ENCODE measurements around the gene XPR1. TPM values are rescaled to one million over a fixed set of nuclear protein-coding genes. Genes with fewer than 3 reads are reported as not detected.

Gene XPR1
- total and polyA plus RNA-seq, 2 of the 8 experiments (the other 6 are each of a cell fraction or from before 2014, with no cell fraction given): 28.6 to 43.9 TPM

DNA sequence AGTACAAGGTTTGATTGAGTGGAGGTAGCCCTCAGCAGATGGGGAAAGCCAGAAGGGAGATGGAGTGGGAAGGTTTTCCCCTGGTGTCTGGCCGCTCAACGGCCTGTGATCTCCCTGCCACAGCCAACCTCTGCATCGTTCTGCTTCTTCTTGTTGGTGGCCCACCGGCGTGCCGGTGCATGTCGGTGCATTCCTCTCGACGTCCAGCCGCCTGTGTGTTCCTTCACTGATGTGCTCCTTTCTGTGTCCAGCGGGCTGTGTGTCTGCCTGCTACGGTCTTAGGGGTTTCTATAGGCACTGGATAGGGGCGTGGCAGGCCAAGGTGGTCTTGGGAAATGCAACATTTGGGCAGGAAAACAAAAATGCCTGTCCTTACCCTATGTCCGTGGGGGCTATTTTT is 101.0 kb downstream of the XPR1 start (continued):
- TF ChIP-seq, protein P1, sequence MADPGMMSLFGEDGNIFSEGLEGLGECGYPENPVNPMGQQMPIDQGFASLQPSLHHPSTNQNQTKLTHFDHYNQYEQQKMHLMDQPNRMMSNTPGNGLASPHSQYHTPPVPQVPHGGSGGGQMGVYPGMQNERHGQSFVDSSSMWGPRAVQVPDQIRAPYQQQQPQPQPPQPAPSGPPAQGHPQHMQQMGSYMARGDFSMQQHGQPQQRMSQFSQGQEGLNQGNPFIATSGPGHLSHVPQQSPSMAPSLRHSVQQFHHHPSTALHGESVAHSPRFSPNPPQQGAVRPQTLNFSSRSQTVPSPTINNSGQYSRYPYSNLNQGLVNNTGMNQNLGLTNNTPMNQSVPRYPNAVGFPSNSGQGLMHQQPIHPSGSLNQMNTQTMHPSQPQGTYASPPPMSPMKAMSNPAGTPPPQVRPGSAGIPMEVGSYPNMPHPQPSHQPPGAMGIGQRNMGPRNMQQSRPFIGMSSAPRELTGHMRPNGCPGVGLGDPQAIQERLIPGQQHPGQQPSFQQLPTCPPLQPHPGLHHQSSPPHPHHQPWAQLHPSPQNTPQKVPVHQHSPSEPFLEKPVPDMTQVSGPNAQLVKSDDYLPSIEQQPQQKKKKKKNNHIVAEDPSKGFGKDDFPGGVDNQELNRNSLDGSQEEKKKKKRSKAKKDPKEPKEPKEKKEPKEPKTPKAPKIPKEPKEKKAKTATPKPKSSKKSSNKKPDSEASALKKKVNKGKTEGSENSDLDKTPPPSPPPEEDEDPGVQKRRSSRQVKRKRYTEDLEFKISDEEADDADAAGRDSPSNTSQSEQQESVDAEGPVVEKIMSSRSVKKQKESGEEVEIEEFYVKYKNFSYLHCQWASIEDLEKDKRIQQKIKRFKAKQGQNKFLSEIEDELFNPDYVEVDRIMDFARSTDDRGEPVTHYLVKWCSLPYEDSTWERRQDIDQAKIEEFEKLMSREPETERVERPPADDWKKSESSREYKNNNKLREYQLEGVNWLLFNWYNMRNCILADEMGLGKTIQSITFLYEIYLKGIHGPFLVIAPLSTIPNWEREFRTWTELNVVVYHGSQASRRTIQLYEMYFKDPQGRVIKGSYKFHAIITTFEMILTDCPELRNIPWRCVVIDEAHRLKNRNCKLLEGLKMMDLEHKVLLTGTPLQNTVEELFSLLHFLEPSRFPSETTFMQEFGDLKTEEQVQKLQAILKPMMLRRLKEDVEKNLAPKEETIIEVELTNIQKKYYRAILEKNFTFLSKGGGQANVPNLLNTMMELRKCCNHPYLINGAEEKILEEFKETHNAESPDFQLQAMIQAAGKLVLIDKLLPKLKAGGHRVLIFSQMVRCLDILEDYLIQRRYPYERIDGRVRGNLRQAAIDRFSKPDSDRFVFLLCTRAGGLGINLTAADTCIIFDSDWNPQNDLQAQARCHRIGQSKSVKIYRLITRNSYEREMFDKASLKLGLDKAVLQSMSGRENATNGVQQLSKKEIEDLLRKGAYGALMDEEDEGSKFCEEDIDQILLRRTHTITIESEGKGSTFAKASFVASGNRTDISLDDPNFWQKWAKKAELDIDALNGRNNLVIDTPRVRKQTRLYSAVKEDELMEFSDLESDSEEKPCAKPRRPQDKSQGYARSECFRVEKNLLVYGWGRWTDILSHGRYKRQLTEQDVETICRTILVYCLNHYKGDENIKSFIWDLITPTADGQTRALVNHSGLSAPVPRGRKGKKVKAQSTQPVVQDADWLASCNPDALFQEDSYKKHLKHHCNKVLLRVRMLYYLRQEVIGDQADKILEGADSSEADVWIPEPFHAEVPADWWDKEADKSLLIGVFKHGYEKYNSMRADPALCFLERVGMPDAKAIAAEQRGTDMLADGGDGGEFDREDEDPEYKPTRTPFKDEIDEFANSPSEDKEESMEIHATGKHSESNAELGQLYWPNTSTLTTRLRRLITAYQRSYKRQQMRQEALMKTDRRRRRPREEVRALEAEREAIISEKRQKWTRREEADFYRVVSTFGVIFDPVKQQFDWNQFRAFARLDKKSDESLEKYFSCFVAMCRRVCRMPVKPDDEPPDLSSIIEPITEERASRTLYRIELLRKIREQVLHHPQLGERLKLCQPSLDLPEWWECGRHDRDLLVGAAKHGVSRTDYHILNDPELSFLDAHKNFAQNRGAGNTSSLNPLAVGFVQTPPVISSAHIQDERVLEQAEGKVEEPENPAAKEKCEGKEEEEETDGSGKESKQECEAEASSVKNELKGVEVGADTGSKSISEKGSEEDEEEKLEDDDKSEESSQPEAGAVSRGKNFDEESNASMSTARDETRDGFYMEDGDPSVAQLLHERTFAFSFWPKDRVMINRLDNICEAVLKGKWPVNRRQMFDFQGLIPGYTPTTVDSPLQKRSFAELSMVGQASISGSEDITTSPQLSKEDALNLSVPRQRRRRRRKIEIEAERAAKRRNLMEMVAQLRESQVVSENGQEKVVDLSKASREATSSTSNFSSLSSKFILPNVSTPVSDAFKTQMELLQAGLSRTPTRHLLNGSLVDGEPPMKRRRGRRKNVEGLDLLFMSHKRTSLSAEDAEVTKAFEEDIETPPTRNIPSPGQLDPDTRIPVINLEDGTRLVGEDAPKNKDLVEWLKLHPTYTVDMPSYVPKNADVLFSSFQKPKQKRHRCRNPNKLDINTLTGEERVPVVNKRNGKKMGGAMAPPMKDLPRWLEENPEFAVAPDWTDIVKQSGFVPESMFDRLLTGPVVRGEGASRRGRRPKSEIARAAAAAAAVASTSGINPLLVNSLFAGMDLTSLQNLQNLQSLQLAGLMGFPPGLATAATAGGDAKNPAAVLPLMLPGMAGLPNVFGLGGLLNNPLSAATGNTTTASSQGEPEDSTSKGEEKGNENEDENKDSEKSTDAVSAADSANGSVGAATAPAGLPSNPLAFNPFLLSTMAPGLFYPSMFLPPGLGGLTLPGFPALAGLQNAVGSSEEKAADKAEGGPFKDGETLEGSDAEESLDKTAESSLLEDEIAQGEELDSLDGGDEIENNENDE (IDR thresholded peaks at IDR 0.05; ENCODE audit: insufficient replicate concordance, low read length): no peak

All from H1 (cell line).